HepG2 (cell line): Measurements from ENCODE around the gene PCP4L1.

Experiments used
- BRD4 ChIP-seq: sonication (generic); formaldehyde crosslinking; IDR thresholded peaks from 2 replicates; pipeline ENCODE4 v1.4.0; 2020; ENCODE audit warnings: missing genetic modification reagents
- ERF ChIP-seq: IDR thresholded peaks from 2 replicates; pipeline ENCODE4 v1.6.1; 2018; ENCODE audit warnings: missing biosample characterization, missing genetic modification reagents
- FOXP1 ChIP-seq, 2 experiments: fragments of 450-650 bp in 1 of 2; IDR thresholded peaks; 2 replicates each; pipeline ENCODE4 v1.6.1; 2017 to 2018; ENCODE audit warnings: antibody characterized with exemption in 1 of 2
- MEIS1 ChIP-seq: sonication (generic); formaldehyde crosslinking; IDR thresholded peaks from 2 replicates; pipeline ENCODE4 v1.9.0; 2021; ENCODE audit warnings: mild to moderate bottlenecking, missing genetic modification reagents, moderate library complexity, borderline replicate concordance
- TF ChIP-seq, protein P1 (sequence below): sonication (generic); formaldehyde crosslinking; IDR thresholded peaks from 2 replicates; pipeline ENCODE4 v1.5.0; 2020; ENCODE audit warnings: mild to moderate bottlenecking, missing genetic modification reagents, moderate library complexity

DNA sequence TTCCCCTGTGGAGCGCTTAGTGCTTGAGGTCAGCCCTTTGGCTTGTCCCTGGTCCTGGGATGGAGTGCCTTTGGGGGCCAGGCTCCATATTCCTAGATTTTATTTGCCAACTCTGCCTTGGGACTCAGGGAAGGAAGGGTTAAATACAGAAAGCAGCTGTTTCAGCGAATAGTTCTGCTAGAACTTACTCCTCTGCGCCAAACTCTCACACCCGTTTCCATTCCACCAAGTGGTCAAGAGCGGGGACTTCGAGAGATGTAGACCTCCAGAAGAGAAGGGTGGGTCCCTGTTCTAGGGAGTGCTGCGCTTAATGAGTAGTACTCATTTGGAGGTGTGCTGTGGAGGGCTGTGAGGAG lies 33.4 kb upstream of the PCP4L1 start:
- TF ChIP-seq FOXP1 (IDR thresholded peaks at IDR 0.05) (no peak), FOXP1 (CRISPR knock-in tag; IDR thresholded peaks at IDR 0.05) (no peak), MEIS1 (CRISPR knock-in tag) (no peak), BRD4 (CRISPR knock-in tag) (no peak), ERF (CRISPR knock-in tag) (no peak)
- TF ChIP-seq, protein P1, sequence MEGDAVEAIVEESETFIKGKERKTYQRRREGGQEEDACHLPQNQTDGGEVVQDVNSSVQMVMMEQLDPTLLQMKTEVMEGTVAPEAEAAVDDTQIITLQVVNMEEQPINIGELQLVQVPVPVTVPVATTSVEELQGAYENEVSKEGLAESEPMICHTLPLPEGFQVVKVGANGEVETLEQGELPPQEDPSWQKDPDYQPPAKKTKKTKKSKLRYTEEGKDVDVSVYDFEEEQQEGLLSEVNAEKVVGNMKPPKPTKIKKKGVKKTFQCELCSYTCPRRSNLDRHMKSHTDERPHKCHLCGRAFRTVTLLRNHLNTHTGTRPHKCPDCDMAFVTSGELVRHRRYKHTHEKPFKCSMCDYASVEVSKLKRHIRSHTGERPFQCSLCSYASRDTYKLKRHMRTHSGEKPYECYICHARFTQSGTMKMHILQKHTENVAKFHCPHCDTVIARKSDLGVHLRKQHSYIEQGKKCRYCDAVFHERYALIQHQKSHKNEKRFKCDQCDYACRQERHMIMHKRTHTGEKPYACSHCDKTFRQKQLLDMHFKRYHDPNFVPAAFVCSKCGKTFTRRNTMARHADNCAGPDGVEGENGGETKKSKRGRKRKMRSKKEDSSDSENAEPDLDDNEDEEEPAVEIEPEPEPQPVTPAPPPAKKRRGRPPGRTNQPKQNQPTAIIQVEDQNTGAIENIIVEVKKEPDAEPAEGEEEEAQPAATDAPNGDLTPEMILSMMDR: no peak
